HG03095 (cell line): ENCODE results near the gene TMEM171.

ENCODE experiments used
- ATAC-seq: cut with Tn5 transposase; IDR thresholded peaks from one replicate; pipeline ENCODE4 v1.9.1; 2021; ENCODE audit warnings: moderate library complexity; ENCODE audit not compliant: unreplicated experiment

Gene TMEM171

DNA sequence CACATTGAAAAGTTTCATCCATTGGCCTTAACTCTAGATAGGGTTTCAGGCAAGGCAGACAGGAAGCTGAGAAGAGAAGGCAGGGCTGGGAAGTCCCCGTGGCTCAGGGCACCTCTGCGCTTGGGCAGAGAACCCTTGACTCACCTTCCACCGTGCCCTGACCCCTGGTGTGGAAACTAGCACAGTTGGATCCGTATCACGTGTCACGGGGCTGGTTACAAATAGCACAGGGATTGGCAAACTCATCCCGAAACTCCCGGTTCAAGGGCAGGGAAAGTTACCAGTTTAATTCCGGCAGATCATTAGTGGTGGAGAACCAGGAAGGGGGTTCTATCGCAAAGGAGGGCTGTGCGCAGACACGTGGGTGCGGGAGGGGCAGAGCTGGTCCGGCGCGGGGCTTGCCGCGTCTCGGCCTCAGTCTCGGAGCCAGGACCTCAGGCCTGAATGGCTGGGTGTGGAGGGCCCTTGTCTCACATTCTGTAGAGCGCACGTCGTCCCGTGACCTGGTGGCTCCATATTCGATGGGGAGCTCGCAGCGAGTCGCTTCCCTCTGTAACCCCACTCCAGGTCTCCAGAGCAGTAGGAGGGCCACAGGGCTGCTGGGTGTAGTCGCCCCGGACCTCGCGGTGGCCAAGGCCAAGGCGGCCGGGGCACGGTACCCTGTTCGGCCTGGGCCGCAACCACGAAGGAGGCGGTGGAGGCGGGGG lies 771 bp upstream of the TMEM171 start:
- ATAC-seq: no peak

DNA sequence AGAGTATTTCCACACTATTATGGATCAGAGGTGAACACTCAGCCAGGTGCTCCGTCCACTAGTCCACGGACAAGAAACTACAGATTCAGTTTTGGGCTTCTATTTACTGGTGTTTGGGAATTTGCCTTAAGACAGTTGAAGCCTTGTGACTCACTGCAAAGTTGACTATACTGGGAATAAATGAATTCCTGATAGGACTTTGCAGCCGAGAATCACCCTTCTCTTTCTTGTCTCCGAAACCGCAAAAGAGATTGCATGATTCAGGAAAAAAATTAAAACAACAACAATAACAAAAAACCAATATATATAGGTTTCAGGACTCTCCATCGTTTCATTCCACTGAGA lies 716 bp downstream of the TMEM171 start:
- ATAC-seq: no peak

DNA sequence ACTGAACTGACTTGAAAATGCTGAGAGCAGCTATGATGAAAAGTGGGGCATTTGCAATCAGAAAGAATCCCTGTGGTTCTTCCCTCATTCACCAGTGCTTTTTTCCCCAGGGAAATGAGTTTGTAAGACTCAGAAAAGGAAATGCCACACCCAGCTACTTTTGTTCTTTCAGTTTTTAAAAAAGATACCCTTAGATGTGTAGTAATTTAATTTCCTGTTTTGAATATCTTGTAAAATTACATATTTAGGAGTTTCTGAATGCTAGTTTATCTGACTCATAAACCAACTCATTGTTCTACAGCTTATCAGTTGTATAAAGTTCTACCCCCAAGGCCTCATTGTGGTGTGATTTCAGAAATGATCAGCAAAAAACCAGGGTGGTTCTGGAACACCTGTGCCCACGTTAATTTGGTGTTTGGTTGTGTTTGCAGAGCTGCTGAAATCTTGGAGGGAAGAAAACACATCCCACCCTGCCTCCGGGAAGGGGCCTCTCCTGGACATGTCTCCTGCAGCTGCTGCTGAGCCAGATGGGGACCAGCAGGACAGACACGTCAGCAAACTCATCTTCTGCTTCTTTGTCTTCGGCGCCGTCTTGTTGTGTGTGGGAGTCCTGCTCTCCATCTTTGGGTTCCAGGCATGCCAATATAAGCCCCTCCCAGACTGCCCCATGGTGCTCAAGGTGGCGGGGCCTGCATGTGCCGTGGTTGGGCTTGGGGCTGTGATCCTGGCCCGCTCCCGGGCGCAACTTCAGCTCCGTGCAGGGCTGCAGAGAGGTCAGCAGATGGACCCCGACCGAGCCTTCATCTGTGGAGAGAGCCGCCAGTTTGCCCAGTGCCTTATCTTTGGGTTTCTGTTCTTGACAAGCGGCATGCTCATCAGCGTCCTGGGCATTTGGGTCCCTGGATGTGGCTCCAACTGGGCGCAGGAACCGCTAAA lies 2.8 kb downstream of the TMEM171 start:
- ATAC-seq: no peak

DNA sequence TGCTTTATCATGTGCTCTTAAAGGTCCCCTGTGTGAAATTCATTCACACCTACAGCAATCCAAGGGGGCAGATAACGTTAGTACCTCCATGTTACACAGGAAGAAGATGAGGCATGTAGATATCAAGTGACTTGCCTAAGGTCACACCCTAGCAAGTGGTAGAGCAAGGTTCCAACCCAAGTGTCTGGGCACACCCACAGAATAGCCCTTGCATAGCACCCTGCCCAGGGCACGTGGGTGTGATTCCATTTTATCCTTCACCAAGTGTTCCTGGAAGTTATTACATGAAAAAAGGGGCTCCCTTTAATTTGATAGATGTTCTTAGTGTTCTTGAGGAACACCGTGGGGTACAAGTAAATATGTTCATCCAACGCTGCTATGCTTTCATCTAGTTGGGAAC lies 4.9 kb downstream of the TMEM171 start:
- ATAC-seq: no peak

DNA sequence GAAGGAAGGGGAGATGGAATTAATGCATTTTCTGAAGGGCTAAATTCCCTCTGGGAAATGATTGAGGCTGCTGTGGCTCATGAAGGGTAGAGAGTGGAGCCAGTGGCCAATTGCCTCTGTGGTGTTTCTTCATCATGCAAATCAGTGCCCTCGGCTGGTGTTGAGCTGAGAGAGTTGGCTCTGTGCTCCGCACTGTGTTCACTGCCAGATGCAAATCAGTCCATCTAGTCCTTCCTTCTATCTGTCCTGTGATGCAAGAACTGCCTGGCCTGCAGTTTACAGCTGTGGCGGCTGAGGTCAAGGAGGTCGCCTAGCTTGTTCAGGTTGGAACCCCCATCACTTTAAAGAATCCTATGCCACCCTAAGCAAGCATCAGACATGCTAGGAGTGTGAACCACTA lies 6.0 kb downstream of the TMEM171 start:
- ATAC-seq: no peak

DNA sequence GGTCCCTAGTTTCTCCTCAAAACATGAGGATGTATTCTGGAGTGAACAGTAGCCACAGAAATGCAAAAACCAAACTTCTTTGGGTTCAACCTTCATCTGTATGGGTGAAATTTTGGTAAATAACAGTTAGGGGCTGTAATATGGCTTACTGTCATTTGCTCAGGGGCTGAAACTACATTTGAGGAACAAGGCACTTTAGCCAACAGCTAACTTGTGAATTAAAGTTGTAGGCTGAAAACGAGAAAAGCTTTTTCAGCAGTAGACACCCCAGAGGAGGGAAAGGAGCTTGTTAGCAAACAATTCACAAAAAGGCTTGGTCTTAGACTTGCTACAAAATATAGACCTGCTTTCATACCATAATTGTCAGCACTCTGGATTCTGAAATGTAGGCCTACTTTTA lies 6.6 kb downstream of the TMEM171 start:
- ATAC-seq: no peak

DNA sequence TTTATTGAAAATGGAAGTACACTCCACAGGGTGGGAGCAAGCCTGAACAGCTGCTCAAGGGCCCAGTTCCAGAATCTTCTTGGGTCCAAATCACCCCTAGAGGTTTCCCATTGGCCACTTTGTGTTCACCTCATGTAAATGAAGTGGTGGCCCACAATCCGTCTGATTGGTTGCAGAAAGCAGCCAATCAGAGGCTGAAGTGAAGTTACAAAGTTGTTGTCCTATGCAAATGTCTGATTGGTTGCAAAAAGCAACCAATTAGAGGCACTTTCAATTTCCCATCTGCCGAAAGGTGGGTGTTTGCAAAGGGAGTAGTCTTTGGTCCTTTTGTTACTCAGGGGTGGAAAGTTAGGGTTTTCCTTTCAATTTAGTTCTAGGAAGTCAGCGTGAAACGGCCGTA lies 8.8 kb downstream of the TMEM171 start:
- ATAC-seq: no peak

DNA sequence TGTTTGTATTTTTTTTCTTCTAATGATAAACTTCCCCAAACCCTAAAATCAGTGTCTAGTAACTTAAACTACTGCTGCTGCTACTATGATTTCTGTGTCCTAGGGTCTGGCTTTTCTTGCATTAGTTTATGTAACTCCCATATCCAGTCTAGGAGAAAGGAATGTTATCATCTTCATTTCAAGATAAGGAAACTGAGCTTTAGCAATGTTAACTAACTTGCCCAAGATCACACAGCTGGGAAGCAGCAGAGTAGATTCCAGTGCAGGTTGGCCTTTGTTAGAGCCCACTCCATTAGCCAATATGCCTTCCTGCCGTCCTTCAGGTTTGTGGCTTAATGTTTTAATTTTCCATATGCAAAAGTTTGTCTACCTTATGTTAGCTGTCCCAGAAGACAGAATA lies 10.4 kb downstream of the TMEM171 start:
- no peak for ATAC-seq

DNA sequence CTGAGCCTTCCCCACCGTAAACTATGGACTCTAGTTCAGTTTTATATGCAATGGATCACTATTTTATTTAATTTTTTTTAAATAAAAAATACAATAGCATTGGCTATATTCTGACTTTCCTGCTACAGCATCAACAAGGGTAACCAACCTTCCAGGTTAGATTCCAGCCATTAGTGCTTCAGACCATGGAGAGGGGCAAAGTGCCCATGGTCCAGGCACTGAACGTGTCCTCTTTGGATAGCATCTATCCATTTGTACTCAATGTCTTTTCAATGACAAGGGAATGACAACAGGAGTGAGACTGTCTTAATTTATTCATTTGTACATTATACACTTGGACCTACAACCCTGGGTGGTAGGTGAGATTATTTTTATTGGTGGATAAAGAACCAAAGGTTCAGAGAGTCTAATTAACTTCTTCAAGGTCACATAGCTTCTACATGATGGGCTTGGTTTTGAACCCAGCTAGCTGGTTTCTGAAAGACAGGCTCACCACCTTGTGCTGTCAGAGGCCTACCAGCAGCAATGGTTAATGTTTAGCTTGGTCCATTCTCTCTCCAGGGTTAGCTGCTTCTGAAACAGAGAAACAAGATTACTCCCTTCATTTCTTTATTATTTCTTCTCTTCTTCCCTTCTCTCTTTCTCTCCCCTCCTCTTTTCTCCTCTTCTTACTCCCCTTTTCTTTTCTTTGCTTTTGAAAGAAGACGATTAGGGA lies 11.5 kb downstream of the TMEM171 start:
- no peak for ATAC-seq

DNA sequence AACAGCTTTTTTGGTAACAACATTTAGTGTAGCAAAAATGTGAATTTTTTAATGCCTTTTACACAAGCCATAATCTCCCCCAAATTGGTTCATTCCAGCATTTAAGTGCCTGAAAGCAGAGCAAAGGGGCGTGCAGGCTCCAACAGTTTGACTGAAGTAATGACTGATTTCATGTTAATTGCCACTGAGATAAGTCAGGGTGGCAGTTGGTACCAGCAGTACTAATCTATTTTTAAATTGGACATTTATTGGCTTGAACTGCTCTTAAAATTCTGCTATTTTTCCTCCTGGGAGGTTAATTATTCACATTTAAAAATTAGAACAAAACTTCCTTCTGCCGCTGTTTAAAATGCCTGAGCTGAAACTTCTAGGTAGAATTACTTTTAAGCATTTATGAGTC lies 12.4 kb downstream of the TMEM171 start:
- no peak for ATAC-seq

DNA sequence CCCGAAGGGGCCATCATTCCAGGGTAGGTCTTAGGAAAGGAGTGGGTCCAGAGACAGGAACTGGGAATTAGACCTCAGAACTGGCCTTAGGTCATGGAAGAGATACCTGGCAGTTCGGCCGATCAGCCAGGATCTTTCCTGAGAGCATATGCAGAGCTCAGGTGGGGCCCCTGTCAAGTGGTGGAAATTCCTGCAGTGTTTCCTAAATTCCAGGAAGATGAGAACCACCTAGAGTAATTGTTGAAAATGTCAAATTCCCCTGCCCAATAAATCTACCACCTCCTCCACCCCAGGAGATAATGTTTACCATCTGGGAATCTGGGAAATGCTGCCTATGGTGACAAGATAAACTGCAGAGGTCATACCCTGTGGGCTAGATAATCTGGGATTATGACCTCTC lies 14.6 kb downstream of the TMEM171 start:
- no peak for ATAC-seq

DNA sequence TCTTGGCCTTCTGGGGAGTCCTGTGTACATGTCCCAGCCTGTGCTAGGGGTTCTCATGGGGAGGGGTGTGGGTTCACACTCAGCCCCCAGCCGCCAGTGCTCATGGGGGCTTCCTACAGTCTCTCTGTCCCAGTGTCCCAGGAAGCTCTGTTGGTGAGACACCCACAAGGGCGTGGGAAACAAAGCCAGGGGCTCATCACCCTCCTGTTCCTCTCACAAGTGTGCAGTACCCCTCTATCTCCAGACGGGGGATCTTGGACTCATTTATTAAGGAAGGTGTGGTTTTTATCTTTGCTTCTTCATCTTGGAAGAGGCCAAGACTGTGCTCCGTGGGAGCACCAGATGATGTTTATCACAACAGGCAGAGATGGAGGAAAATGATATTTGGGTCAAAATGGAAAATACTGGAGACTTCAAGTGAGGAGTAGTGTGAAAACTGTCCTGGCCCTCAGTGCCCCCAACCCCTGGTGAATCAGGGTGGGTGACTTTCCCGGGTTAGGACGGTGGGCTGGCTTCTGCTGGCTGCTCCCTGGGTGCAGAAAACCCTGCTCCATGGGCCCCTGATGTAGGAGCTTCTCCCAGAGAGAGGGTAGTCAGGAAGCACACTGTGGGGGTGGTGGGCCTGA lies 15.2 kb downstream of the TMEM171 start:
- ATAC-seq: no peak

DNA sequence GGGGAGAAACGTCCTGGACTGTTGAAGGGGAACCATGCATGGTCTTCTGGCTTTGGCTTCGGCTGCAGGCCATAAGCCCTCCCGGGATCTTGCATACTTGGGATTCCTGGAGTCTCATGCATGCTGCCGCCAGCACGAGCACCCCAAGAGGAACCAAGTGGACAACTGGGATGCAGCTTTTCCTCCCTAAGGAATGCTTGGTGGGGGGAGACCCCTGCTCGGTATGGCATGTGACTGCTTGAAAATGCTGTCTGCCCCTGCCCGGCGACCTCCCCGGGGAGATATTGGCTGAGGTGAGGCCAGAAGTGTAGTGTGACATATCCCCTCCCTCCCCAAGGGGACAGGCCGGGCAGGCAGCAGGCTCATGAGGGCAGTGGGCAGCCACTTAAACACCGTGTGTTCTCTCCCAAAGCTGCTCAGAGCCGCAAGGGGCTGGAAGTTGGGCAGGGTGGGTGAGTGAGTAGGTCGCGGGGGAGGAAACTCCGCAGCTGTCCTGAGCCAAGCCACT lies 15.7 kb downstream of the TMEM171 start:
- ATAC-seq: no peak

DNA sequence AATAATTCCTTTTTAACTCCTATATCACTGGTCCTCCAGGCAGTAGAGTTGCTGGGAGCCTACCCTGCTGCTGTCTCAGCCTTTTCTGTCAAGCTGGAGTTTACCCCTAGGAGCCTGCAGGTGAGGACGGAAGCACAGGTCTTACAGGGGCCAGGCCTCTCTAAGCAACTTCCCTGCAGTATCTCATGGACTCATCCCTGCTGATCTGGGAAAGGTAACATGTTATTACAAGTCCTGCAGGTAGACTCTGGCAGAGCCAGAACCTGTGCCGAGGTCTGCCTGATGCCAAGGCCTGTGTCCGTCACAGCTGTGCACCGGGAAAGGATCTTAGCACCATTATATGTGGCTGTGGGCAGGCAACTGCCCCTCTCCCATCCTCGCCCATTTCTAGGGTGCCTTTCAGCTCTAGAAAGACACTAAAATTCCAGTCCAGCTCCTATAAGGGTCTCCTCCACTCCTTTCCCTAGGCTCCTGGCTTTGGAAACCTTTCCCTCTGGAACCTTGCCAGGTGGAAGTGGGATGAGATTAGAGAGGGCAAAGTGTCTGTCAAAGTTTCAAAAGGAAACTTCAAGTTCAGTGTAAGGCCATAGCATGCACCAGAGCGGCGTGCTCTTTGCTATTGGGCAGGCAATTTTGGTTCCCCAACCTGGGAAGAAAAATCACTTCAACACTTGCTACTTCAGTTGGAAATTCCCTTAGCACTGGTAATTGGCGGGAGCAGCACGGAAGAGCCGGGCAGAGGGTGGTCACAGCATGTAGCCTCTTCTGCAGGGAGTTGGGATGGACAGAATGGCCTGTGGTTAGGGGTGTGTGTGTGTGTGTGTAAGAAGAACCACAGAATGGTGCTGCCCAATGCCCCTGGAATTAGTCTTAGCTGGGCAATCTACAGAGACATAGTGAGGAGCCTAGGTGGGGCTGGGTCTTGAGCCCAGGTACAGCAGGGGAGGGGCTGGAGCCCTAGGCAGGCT lies 17.5 kb downstream of the TMEM171 start:
- ATAC-seq: no peak

DNA sequence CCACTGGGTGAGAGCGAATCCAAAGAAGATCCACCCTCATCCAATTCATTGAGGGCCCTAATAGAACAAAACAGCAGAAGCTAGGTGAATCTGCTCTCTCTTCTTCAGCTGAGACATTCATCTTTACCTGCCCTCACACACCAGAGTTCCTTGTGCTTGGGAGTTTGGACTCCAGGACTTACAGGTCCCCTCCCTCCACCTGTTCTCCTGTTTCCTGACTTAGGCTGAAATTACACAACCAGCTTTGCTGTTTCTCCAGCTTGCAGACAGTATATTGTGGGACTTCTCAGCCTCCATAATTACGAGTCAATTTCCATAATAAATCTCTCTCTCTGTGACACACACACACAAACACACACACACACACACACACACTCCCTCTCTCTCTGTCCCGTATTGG lies 19.1 kb downstream of the TMEM171 start:
- no peak for ATAC-seq

DNA sequence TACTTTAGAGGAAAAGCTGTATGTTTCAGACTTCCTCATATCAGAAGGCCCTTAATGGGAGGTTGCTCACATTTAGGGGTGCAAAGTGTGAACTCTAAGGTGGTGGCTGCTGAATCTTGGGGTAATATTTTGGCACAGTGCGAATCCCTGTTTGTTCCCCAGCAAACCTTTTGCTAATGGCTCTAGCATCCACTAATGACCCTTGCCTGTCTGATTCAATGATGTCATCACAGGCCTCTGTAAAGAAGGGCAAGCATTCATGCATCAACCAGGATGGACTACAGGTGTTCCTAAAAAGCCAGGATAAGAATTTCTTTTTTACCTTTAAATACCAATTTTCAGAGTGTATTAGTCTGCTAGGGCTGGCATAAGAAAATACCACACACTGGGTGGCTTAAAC lies 20.4 kb downstream of the TMEM171 start:
- ATAC-seq: no peak

DNA sequence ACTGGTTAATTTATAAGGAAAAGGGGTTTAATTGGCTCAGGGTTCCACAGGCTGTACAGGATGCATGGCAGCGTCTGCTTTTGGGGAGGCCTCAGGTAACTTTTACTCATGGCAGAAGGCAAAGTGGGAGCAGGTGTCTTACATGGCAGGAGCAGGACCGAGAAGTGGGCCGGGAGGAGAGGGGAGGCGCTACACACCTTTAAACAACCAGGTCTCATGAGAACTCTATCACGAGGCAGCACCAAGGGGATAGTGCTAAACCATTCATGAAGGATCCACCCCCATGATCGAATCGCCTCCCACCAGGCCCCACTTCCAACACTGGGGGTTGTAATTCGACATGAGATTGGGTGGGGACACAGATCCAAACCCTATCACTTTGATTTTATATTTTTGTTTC lies 21.7 kb downstream of the TMEM171 start:
- no peak for ATAC-seq

DNA sequence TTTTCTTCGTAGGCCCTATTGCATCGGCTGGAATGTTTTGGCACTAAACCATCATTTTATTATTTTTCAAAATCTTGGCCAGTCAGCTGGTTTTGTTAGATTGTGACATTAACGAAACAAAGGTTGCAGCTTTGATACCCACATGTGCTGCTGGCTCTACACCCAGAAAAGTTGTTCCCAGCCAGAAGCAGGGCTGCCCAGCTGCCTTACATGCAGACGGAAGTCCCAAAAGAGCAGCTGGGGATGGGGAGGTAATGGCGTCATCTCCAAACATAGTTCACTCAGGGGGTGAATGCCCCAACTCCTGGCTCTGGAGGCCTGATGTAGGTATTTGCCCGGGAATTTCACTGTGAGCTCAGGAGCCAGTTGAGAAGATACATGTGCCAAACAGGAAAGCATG lies 23.3 kb downstream of the TMEM171 start:
- no peak for ATAC-seq

DNA sequence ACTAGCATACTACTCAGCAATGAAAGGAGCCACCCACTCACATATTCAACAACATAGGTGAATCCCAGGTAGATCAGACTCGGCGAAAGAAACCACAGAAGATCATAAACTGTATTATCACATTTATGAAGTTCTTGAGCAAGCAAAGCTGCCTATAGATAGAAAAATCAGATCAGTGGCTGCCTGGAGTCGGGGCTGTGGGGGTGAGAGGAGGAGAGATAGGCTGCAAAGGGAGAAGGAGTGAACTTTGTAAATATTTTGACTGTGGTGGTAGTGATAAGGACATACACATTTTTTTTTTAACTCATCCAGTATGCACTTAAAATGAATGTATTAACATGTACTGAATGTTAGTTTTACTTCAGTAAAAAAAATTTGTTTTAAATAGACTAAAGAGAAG lies 29.2 kb downstream of the TMEM171 start:
- no peak for ATAC-seq

DNA sequence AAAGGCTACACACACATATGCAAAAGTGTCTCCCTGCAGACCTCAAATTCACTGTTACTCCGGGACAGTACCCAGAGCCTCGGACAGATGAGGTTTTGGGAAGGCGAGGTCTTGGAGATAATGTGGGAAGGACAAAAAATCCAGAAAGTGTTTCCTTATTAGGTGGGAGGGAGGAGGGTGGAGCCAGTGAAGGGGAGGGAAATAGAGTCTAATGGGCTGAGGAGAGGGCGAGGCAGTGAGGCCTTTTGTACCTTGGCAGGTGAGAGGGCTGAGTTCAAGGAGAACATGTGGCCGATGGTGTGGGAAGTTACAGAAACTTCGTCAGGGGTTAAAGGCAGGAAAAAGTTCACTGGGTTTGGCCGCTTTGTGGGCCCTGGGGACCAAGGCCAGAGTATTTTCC lies 30.5 kb downstream of the TMEM171 start:
- no peak for ATAC-seq
